Measurements from ENCODE around the gene RAP1A. TPM values are rescaled to one million over a fixed set of nuclear protein-coding genes. Genes with fewer than 3 reads are reported as not detected.

Gene RAP1A
- polyA plus RNA-seq, 1 donor (not counting 4 experiments of a cell fraction or from before 2014, with no cell fraction given), result 70.3 TPM

- no peaks in the 10 kb centered on the region for H3K27me3 ChIP-seq (ENCODE audit: control insufficient read depth, extremely low read depth, insufficient read depth, low read length)
- H2AFZ ChIP-seq (ENCODE audit: control insufficient read depth, low read length), result no peak overlapping the region
- H3K4me3 ChIP-seq (ENCODE audit: control insufficient read depth in 2 of 3, extremely low read depth in 1 of 3, insufficient read depth in 2 of 3, low read depth in 1 of 3, low read length in 3 of 3), result no peak overlapping the region
- no peaks in the 10 kb centered on the region for H3K9me1 ChIP-seq (ENCODE audit: control insufficient read depth, extremely low read depth, insufficient read depth, low read length)
- no peak overlapping the region for H3K27ac ChIP-seq (ENCODE audit: control insufficient read depth, insufficient read depth, low read length)
- no peak overlapping the region for H3K9ac ChIP-seq (ENCODE audit: control insufficient read depth, extremely low read depth, insufficient read depth, low read length)
- dilution Hi-C loops (cut with MboI; ENCODE audit: extremely low pct_ligation_motif_present, low sequenced_read_pairs), result no loop called here
- DNase-seq (ENCODE audit: low read depth, low spot score) (no peak), FAIRE-seq (no peak)
- H3K36me3 ChIP-seq (ENCODE audit: control insufficient read depth in 2 of 2, extremely low read depth in 1 of 2, insufficient read depth in 2 of 2, low read length in 2 of 2), result no peaks in the 10 kb centered on the region
- no peaks in the 10 kb centered on the region for H4K20me1 ChIP-seq (ENCODE audit: control insufficient read depth, extremely low read depth, insufficient read depth, low read length)
- no peak for TF ChIP-seq CTCF (optimal IDR thresholded peaks at IDR 0.05 in 1 of 3, IDR thresholded peaks at IDR 0.05 in 1 of 3, conservative IDR thresholded peaks at IDR 0.05 in 1 of 3; ENCODE audit: extremely low read depth in 1 of 3, insufficient read depth in 2 of 3, low read length in 3 of 3)
- TF ChIP-seq EZH2 (IDR thresholded peaks at IDR 0.05; ENCODE audit: low read length), result no peak
- no peaks in the 10 kb centered on the region for H3K79me2 ChIP-seq (ENCODE audit: control insufficient read depth, insufficient read depth, low read length)
- no peaks in the 10 kb centered on the region for H3K4me1 ChIP-seq (ENCODE audit: control insufficient read depth, extremely low read depth, insufficient read depth, low read length)
- no peak overlapping the region for H3K4me2 ChIP-seq (ENCODE audit: control insufficient read depth, extremely low read depth, insufficient read depth, low read depth, low read length)
- H3K9me3 ChIP-seq (ENCODE audit: control insufficient read depth, low read depth, low read length), result no peaks in the 10 kb centered on the region
Measured at GRCh38 chr1:111582016-111582415, 37.6 kb upstream of the RAP1A start.

GRCh38 chr1:111582644-111583618, 36.7 kb upstream of the RAP1A start:
- H3K4me2 ChIP-seq (ENCODE audit: control insufficient read depth, extremely low read depth, insufficient read depth, low read depth, low read length), result no peak overlapping the region
- no peaks in the 10 kb centered on the region for H3K4me1 ChIP-seq (ENCODE audit: control insufficient read depth, extremely low read depth, insufficient read depth, low read length)
- FAIRE-seq, result no peak
- no peak for TF ChIP-seq CTCF (optimal IDR thresholded peaks at IDR 0.05 in 1 of 3, IDR thresholded peaks at IDR 0.05 in 1 of 3, conservative IDR thresholded peaks at IDR 0.05 in 1 of 3; ENCODE audit: extremely low read depth in 1 of 3, insufficient read depth in 2 of 3, low read length in 3 of 3)
- TF ChIP-seq EZH2 (IDR thresholded peaks at IDR 0.05; ENCODE audit: low read length), result no peak
- no peak overlapping the region for H3K9ac ChIP-seq (ENCODE audit: control insufficient read depth, extremely low read depth, insufficient read depth, low read length)
- no peaks in the 10 kb centered on the region for H3K27me3 ChIP-seq (ENCODE audit: control insufficient read depth, extremely low read depth, insufficient read depth, low read length)
- H2AFZ ChIP-seq (ENCODE audit: control insufficient read depth, low read length), result no peak overlapping the region
- DNase-seq (ENCODE audit: low read depth, low spot score), result no peak
- dilution Hi-C loops (cut with MboI; ENCODE audit: extremely low pct_ligation_motif_present, low sequenced_read_pairs), result no loop called here
- no peaks in the 10 kb centered on the region for H3K79me2 ChIP-seq (ENCODE audit: control insufficient read depth, insufficient read depth, low read length)
- no peaks in the 10 kb centered on the region for H3K9me3 ChIP-seq (ENCODE audit: control insufficient read depth, low read depth, low read length)
- H4K20me1 ChIP-seq (ENCODE audit: control insufficient read depth, extremely low read depth, insufficient read depth, low read length), result no peaks in the 10 kb centered on the region
- no peaks in the 10 kb centered on the region for H3K9me1 ChIP-seq (ENCODE audit: control insufficient read depth, extremely low read depth, insufficient read depth, low read length)
- no peaks in the 10 kb centered on the region for H3K36me3 ChIP-seq (ENCODE audit: control insufficient read depth in 2 of 2, extremely low read depth in 1 of 2, insufficient read depth in 2 of 2, low read length in 2 of 2)
- no peak overlapping the region for H3K27ac ChIP-seq (ENCODE audit: control insufficient read depth, insufficient read depth, low read length)
- no peak overlapping the region for H3K4me3 ChIP-seq (ENCODE audit: control insufficient read depth in 2 of 3, extremely low read depth in 1 of 3, insufficient read depth in 2 of 3, low read depth in 1 of 3, low read length in 3 of 3)
